ENCODE results near the gene SLC16A1.
"Not testable (repeated sequence)": the region's sequence is repeated elsewhere in the genome, so short reads cannot be mapped to it uniquely, and the experiment has no call there.

Gene SLC16A1, protein sequence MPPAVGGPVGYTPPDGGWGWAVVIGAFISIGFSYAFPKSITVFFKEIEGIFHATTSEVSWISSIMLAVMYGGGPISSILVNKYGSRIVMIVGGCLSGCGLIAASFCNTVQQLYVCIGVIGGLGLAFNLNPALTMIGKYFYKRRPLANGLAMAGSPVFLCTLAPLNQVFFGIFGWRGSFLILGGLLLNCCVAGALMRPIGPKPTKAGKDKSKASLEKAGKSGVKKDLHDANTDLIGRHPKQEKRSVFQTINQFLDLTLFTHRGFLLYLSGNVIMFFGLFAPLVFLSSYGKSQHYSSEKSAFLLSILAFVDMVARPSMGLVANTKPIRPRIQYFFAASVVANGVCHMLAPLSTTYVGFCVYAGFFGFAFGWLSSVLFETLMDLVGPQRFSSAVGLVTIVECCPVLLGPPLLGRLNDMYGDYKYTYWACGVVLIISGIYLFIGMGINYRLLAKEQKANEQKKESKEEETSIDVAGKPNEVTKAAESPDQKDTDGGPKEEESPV
- total RNA-seq, result 84.2 to 111 reads per million in 2 donors

DNA sequence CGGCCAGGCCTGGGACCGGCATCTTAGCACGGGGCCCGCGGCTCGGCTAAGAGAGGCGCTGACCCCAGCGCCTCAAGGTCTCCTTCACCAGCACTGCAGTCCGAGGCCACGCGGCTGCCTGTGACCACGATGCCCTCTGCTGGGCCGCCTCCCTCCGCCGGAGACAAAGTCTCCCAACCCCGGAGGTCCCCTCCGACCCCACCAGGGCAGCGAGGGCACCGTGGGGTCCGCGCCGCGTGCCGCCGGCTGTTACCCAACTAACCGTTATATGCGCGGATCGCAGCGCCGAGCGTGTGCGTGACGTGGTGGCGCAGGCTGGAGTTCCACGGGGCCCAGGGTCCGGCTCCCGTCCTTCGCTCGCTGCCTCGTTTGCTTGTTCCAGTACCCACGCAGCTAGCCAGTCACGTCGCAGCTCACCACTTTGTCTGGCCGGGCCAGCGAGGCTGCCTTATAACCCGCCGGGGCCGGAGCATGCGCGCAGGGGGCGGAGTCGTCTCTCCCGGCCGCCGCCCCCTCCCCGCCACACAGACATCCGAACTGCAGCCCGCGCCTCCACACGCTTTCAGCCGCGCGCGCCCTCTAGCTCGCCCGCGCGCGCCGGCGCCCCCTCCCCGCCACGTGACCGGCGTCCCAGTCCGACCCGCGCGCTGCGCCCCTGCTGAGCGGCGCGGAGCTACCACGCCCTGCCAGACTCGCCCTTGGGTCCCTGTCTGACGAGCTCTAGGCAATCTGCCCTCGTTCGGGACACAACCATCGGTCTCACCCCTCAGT, at the start of gene SLC16A1:
Gene SLC16A1, minus strand, starts transcription at position 424 of the 771 bp plus-strand sequence. CDS start 26,888 bp downstream, outside the sequence.
- DNase-seq, result peak; percentile 81 to 96 (median 84)

DNA sequence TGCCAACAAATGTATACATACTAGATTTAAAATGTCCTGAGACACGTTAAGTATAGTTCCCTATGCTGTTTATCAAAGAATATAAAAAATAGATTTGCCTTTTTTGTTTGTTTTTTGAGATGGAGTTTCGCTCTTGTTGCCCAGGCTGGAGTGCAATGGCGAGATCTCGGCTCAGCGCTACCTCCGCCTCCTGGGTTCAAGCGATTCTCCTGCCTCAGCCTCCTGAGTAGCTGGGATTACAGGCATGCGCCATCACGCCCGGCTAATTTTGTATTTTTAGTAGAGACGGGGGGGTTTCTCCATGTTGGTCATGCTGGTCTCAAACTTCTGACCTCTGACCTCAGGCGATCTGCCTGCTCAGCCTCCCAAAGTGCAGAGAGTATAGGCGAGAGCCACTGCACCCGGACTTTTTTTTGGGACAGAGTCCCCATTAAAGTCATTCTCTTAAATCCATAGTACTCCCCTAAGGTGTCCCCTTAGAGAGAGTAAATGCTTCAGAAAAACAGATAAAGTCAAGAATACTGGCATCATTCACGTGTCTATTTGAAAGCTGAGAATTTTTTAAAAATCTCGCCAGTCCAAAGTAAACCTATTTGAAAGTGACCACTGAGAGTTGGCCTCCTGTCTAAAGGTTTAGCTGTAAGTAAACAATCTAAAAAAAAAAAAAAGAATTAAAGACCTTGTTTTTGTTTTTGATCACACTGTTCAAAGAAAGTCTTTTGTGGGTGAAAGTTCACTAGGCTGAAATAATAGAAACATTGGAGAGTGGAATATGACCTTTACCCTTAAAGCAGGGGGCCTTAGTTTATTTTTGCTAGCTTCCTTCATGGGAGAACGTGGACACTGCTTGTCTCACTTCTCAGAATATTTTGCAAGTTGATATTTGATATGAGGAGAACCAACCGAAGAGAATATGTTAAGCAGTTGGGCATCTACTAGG, 48.0 kb upstream of the SLC16A1 start:
- DNase-seq, result no peak

DNA sequence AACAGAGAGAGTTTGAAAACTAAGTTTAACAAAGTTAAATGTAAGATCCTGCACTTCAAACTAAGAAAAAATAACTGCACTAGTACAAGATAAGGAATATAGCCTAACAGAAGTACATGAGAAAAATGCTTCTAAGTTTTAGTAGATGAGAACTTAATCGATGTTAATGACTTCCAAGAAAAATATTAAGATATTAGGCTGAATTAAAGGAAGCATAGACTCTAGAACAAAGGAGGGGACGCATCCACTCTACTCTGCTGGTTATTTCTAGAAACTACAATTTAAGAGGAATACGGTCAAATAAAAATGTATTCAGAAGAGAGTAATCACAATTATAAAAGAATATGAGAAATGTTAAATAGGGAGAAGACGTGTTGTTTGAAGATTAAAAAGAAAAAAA, 46.3 kb upstream of the SLC16A1 start:
- no peak for DNase-seq

DNA sequence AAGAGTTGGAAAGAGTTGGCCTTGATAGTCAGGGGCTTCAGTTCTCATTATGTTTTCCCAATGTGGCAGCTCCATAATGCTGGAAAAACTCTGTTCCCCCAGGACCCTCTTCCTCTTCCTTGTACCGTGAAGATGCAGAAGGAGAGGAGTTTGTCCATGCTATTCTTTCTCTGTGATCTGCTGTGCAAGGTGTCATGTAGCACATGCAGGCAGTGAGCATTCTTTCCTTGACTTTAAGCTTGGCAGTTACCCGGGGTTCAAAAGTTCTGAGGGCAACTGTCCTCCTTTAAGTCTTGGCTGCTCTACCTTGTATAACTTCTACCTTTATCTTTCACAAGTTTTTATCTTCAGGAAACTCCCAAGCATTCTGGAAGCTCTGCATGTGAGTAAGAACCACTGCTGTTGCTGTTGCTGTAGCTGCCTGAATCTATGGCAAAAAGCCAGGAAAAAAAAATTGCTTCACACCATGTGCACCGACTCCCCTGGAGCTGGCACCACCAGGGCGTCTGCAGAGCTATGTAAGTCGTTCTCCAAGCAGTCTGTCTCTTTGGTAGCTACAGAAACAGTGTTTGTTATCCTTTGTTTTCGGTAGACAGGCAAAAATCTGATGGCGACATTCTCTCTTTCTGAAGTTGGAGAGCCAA, 42.7 kb upstream of the SLC16A1 start:
- DNase-seq, result no peak

DNA sequence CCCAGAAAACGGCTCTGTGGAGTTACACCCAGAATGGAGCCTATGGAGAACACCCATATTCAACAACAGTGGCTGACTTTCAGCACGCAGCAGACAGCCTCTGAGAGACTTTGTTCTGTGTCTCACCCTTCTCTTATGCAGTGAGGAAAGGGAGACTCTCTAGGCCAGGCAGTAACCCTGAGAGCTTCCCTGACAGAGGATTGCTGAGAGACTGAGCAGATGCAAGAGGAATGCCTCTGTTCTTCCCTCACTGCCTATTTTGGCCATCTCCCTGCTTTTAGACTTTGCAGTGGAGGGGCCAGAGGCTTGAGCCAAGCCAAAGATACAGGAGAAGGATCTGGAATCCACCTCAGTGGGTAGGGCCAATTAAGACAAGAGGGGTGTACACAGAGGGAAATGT, 41.8 kb upstream of the SLC16A1 start:
- no peak for DNase-seq

DNA sequence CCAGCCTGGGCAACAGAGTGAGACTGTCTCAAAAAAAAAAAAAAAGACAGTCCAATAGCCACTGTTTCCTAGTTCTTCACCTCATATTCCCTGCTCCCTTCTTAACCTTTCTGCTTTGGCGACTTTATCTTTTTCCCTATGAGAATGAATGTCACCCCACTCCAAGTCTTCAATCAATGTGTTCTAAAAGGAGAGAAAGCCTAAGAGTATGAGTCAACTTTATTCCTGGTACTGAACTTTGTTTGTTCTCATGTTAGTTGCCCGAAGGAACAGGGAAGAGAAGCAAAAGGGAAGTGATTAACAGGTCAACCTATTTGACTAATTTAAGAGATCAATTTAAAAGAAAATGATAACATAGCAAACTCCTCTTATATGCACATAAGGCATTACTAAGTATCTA, 39.9 kb upstream of the SLC16A1 start:
- DNase-seq, result no peak

DNA sequence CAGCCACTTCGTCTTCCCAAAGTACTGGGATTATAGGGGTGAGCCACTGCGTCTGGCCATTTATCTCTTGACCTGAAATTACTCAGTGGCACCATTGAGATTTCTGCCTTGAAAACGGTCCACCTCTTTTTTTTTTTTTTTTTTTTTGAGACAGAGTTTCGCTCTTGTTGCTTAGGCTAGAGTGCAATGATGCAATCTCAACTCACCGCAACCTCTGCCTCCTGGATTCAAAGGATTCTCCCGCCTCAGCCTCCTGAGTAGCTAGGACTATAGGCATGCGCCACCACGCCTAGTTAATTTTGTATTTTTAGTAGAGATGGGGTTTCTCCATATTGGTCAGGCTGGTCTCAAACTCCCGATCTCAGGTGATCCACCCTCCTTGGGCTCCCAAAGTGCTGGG, 39.0 kb upstream of the SLC16A1 start:
- not testable (repeated sequence) for DNase-seq

DNA sequence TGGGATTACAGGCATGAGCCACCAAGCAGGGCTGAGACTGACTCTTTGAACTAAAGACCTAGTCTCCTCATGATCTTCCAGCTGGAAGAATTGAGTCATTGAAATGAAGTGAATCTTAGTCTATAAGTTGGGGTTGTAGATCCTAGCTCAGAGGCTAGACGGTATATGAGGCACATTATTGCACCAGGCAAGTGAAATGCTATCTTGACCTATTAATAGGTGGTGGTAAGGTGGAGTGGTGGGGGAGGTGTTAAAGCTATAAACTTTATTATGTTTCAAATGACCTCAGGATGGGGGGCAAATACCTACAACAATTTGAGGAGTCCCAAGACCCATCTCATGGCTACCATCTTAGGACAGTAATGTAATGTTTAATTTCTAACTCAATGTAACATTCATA, 36.8 kb upstream of the SLC16A1 start:
- no peak for DNase-seq

DNA sequence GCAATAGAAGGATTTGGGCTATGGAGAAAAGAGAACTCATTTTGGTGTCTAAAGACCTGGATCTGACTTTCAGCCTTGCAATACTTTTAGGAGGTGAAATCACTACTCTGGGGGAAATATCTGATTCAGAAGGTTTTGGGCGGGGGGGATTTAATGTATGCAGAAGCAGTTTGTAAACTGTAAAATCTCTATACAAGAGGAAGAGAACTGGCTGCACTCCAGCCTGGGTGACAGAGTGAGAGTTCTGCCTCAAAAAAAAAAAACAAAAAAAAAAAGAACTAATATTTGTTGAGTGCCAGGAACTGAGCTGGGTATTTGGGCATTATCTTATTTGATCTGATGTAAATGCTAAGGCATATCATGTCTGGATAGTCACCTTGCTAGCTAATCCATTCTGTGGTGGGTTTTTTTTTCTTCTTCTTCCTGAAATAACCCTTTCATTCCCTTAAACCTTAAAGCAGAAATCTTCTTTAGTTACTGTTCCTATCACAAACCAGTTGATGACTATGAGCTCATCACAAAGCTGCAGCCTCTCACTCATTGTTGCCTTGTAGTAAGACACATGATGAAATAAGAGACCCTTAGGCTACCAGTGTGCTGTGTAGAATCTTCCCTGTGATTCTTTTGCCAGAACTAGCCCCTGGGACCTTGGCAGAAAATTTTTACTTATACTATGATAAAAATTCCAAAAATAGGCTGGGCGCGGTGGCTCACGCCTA, 35.6 kb upstream of the SLC16A1 start:
- DNase-seq, result no peak

DNA sequence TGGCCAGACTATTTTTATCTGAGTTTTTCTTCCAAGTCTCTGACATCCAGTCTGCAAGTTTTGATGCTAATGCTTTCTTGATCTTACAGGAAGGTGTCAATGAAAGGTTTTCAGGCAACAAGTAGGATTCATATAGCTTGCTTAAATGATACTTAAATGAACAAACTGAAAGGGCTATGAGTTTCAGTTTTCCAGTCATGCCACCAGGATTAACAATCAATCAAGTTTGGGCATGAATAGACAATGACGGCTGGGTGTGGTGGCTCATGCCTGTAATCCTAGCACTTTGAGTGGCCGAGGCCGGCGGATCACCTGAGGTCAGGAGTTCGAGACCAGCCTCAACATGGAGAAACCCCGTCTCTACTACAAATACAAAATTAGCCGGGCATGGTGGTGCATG, 34.3 kb upstream of the SLC16A1 start:
- no peak for DNase-seq

DNA sequence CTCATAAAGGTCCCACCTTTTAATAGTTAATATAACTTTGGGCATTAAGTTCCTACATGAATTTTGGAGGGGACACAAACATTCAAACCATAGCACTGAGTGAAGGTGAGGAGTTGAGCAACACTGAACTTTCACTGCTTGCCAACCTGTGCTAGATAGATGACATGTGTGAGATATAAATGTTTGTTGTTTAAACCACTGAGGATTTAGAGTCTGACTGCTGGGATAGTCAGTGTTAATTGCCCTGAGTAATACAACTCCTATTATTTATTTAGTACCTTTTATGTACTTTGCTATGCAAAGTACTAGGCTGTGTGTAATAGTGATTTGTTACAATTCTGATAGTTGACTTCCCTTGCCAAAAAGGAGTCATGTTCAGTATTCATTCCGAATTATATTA, 32.4 kb upstream of the SLC16A1 start:
- no peak for DNase-seq

DNA sequence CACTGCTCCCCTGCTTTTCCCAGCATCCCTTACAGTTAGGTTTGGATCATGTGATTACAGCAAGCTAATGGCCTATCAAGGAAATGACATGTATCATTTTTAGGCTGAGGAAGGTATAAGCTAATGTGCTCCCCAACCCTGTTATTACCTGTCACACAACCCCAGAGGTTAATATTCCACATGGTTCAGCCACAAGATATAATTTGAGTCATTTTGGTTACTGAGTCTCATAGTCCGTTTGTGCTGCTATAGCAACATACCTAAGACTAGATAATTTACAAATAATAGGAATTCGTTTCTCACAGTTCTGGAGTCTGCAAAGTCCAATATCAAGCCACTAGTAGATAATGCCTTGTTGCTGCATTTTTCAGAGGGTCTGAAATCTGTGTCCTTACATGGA, 29.1 kb upstream of the SLC16A1 start:
- peak in 1 of 5 experiments; percentile 55 for DNase-seq

DNA sequence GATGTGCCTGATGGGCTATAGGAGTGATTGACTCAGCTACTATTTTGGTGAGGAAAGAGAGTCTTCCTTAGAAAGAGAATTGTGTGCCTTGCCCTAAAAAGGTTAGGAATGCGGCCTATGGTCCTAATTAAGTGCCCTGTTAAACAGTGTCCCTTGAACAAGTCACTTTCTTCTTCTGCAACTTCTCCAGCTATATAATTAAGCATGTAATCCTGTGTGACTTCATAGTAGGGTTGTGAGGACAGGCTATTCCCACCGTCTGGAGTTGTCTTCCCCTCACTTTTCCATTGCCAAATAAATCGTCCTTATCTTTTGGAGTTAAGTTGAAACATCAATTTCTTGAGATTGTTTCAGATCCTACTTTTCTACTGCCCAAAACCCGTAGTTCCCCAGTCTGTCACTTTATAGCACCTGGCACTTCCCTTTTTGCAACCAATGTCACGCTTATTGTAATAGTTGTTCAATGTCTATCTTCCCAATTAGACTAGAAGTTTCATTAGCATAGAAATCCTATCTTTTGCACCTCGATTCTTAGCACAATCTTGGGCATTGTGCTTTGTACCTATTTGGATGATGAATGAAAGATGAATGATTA, 27.6 kb upstream of the SLC16A1 start:
- no peak for DNase-seq

DNA sequence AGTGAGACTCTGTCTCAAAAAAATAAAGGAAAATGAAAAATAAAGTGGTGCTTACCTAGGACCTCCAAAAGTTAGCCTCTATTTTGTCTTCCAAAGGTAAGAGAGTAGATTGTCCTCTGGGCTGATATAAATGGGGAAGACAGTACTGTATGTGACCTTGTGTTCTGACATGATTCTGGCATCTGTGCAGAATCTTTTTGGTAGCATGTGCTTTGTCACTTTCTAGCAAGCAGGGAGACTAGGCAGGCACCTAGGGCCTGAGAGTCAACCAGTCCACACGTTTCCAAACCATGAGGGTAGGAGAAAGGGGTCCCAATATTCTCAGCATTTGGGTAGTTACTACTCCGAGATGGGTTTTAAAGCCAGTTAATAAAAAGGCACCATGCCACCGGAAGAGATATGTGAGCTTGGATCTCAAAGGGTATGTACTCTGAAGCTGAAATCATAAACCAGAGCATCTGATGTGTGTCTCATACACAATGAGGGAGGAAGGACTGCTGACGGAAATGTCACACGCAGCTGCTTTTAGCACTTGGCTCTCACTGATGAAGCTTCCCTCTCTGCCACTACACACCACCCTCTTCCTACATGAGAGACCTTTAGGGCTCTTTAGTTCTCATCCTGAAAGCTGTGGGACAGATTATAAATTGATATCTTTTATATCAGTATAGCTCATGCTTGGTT, 27.0 kb upstream of the SLC16A1 start:
- no peak for DNase-seq

DNA sequence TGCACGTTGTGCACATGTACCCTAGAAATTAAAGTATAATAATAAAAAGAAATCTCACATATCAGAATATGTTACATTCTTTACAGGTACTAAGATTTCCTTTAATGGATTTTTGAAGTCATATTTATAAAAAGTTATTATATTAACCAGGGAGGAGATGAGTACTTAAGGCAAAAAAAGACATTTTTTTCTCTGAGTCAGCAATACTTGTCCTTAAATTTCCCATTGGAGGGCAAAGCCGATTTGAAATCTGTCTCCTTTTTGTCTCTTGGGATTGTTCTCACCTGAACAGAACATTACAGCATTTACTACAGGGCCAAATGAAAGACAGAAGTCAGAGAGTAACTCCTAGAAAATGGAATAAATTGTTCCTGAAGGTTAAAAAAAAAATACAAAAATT, 26.3 kb upstream of the SLC16A1 start:
- DNase-seq, result no peak

DNA sequence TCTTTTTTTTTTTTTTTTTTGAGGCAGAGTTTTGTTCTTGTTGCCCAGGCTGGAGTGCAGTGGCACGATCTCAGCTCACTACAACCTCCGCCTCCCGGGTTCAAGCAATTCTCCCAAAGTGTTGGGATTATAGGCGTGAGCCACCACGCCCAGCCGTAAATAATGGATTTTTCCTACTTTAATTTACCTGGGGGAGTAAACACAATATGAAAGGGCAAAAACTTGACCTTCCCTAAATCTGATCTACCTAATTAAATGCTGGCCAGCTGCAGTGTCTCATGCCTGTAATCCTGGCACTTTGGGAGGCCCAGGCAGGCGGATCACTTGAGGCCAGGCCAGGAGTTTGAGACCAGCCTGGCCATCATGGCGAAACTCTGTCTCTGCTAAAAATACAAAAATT, 25.8 kb upstream of the SLC16A1 start:
- not testable (repeated sequence) for DNase-seq

DNA sequence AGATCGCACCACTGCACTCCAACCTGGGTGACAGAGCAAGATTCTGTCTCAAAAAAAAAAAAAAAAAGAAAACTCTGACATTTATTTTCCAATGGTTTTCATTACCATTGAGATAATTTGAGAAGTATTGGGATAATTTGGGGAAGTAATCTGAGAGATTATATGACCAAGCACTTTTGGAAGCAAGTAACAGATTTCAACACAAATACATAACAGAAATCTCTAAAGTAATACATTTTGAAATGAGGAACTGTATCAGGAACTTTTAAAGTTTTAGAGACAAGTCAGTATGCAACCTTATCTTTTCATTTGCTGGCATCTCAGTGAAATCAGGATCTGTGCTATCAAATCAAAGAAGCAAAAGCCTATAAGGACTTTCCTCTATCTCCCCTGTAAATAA, 25.4 kb upstream of the SLC16A1 start:
- DNase-seq, result no peak

DNA sequence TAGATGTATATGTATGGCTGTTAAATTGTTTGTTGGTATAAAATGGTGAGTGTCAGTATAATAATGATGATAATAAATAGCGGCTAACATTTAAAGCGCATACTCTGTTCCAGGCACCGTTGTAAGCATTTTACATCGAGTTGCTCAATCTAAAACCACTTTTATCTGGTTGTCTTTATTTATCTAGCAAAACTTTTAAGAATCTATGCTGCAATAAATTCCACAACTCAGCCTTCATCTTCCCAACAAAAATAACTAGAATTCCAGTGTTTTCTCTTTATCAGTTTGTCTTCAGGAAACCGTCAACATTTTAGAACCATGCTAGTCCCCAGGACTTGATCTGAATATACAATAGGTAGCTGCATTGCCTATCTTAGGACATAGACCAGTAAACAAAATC, 19.3 kb upstream of the SLC16A1 start:
- DNase-seq, result no peak

DNA sequence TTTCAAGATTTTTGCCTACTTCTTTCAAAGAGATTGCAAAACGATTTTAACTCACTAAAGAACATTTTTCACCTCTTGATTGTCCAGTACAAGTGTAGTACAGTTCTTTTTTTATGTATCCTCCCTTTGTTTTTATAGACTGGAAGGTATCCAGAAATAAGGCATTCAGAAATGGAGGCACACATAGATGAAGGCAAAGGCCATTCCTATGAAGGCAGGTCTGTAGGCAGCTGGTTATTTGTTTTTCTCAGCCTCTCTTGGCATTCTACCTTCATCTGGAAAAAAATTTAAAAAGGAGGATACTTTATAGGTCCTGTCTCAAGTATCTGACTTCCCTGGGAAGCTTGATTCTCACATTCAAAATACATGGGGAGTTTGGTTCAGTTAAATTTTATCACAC, 18.6 kb upstream of the SLC16A1 start:
- no peak for DNase-seq

DNA sequence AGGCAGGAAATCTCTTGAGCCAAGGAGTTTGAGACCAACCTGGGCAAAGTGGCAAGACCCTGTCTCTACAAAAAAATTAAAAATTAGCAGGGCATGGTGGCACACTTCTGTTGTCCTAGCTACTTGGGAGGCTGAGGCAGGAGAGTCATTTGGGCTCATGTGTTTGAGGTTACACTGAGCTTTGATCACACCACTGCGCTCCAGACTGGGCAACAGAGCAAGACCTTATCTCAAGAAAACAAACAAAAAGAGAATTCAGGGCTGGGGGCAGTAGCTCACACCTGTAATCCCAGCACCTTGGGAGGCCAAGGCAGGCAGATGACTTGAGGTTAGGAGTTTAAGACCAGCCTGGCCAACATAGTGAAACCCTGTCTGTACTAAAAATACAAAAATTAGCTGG, 17.8 kb upstream of the SLC16A1 start:
- DNase-seq, result no peak

Measured in T-helper 2 cell (primary cell).